RKO (cell line): ENCODE data around the gene ATP6V0E2.

Experiments
- DNase-seq: peaks from one replicate; pipeline ENCODE4 v3.0.0-alpha.2; 2016; ENCODE audit warnings: low spot score

Gene ATP6V0E2

GRCh38 chr7:149864023-149864422 is 9.7 kb upstream of the ATP6V0E2 start:
- DNase-seq = no peak

- no peak for DNase-seq
These were observed 9.0 kb upstream of the ATP6V0E2 start for GRCh38 chr7:149864751-149865150.

- no peak for DNase-seq
These were observed 8.3 kb upstream of the ATP6V0E2 start for GRCh38 chr7:149865437-149865836.

- no peak for DNase-seq
These were observed 7.5 kb upstream of the ATP6V0E2 start for GRCh38 chr7:149866139-149866778.

- no peak for DNase-seq
These were observed 6.9 kb upstream of the ATP6V0E2 start for GRCh38 chr7:149866779-149867447.

GRCh38 chr7:149867762-149868622 is 5.8 kb upstream of the ATP6V0E2 start:
- no peak for DNase-seq

GRCh38 chr7:149868623-149869290 is 5.0 kb upstream of the ATP6V0E2 start:
- no peak for DNase-seq

GRCh38 chr7:149869291-149869650 is 4.5 kb upstream of the ATP6V0E2 start:
- no peak for DNase-seq

- DNase-seq = no peak
These were observed 3.9 kb upstream of the ATP6V0E2 start for GRCh38 chr7:149869867-149870266.

GRCh38 chr7:149870274-149870673 is 3.5 kb upstream of the ATP6V0E2 start:
- no peak for DNase-seq

GRCh38 chr7:149870701-149871483 is 2.9 kb upstream of the ATP6V0E2 start:
- no peak for DNase-seq

- DNase-seq = no peak
These were observed 2.2 kb upstream of the ATP6V0E2 start for GRCh38 chr7:149871576-149871975.

GRCh38 chr7:149872419-149873073 is 1.2 kb upstream of the ATP6V0E2 start:
- DNase-seq = no peak

GRCh38 chr7:149873970-149874643 is 338 bp downstream of the ATP6V0E2 start:
- DNase-seq = no peak

GRCh38 chr7:149874644-149875028 is 867 bp downstream of the ATP6V0E2 start:
- no peak for DNase-seq

GRCh38 chr7:149875396-149875795 is 1.6 kb downstream of the ATP6V0E2 start:
- DNase-seq = no peak

GRCh38 chr7:149877890-149878522 is 4.2 kb downstream of the ATP6V0E2 start:
- DNase-seq = no peak

- no peak for DNase-seq
These were observed 4.8 kb downstream of the ATP6V0E2 start for GRCh38 chr7:149878523-149878921.

- no peak for DNase-seq
These were observed 5.5 kb downstream of the ATP6V0E2 start for GRCh38 chr7:149879271-149879743.
